ENCODE measurements around the gene FGF13.

FGF13 gene

GRCh38 chrX:138692591-138692990 is 18.9 kb downstream of the FGF13 start:
- no peaks in the 10 kb centered on the region for H3K4me1 ChIP-seq (ENCODE audit: control insufficient read depth, low read depth, low read length)
- WGBS (ENCODE audit: extremely low coverage, insufficient coverage, low lambda C conversion rate) = no CpG with 5 or more reads among the region's 1 CpG

GRCh38 chrX:138691186-138691585 is 20.3 kb downstream of the FGF13 start:
- H3K79me2 ChIP-seq (ENCODE audit: control insufficient read depth, insufficient read depth, low read length) = no peaks in the 10 kb centered on the region
- H2BK15ac ChIP-seq (replicated peaks; ENCODE audit: low read depth) = no peak overlapping the region
- H3K18ac ChIP-seq (ENCODE audit: low read length) = no peak overlapping the region
- H4K5ac ChIP-seq (ENCODE audit: low read length) = no peak overlapping the region
- no peak overlapping the region for H3K56ac ChIP-seq (ENCODE audit: low read length)
- no peaks in the 10 kb centered on the region for H3K27me3 ChIP-seq (ENCODE audit: insufficient read depth, low read length, poor library complexity)
- H3K36me3 ChIP-seq (ENCODE audit: control insufficient read depth, insufficient read depth, low read length) = no peaks in the 10 kb centered on the region
- no peak overlapping the region for H3K9ac ChIP-seq (ENCODE audit: low read length)
- no peak overlapping the region for H3K27ac ChIP-seq (ENCODE audit: low read depth, low read length)
- H3K23ac ChIP-seq (ENCODE audit: low read length) = no peak overlapping the region
- no peak for DNase-seq
- no peak overlapping the region for H2AK5ac ChIP-seq (ENCODE audit: low read length)
- H2BK120ac ChIP-seq (ENCODE audit: low read depth, low read length) = no peak overlapping the region
- H3K4me2 ChIP-seq (ENCODE audit: low read length) = no peak overlapping the region
- no peak overlapping the region for H3K4ac ChIP-seq (ENCODE audit: low read depth, low read length)
- H2BK5ac ChIP-seq (ENCODE audit: low read length) = no peak overlapping the region
- no peaks in the 10 kb centered on the region for H3K79me1 ChIP-seq (ENCODE audit: low read length)
- H3K4me1 ChIP-seq (ENCODE audit: control insufficient read depth, low read depth, low read length) = no peaks in the 10 kb centered on the region
- H3K4me3 ChIP-seq (ENCODE audit: low read length) = no peak overlapping the region
- WGBS (ENCODE audit: extremely low coverage, insufficient coverage, low lambda C conversion rate) = no CpG with 5 or more reads among the region's 4 CpGs
- H4K8ac ChIP-seq (ENCODE audit: low read depth, low read length) = no peak overlapping the region

More at GRCh38 chrX:138692591-138692990, 18.9 kb downstream of the FGF13 start:
- H3K27me3 ChIP-seq (ENCODE audit: insufficient read depth, low read length, poor library complexity) = no peaks in the 10 kb centered on the region
- no peak overlapping the region for H3K27ac ChIP-seq (ENCODE audit: low read depth, low read length)
- H2BK120ac ChIP-seq (ENCODE audit: low read depth, low read length) = no peak overlapping the region
- no peak overlapping the region for H3K23ac ChIP-seq (ENCODE audit: low read length)
- no peak overlapping the region for H3K4ac ChIP-seq (ENCODE audit: low read depth, low read length)
- H3K79me1 ChIP-seq (ENCODE audit: low read length) = no peaks in the 10 kb centered on the region
- no peak overlapping the region for H3K4me3 ChIP-seq (ENCODE audit: low read length)
- no peaks in the 10 kb centered on the region for H3K36me3 ChIP-seq (ENCODE audit: control insufficient read depth, insufficient read depth, low read length)
- no peak overlapping the region for H2BK15ac ChIP-seq (replicated peaks; ENCODE audit: low read depth)
- H3K56ac ChIP-seq (ENCODE audit: low read length) = no peak overlapping the region
- no peaks in the 10 kb centered on the region for H3K79me2 ChIP-seq (ENCODE audit: control insufficient read depth, insufficient read depth, low read length)
- H4K8ac ChIP-seq (ENCODE audit: low read depth, low read length) = no peak overlapping the region
- no peak overlapping the region for H2AK5ac ChIP-seq (ENCODE audit: low read length)
- H3K9ac ChIP-seq (ENCODE audit: low read length) = no peak overlapping the region
- no peak overlapping the region for H3K4me2 ChIP-seq (ENCODE audit: low read length)
- no peak overlapping the region for H2BK5ac ChIP-seq (ENCODE audit: low read length)
- H4K5ac ChIP-seq (ENCODE audit: low read length) = no peak overlapping the region
- DNase-seq = no peak
- H3K18ac ChIP-seq (ENCODE audit: low read length) = no peak overlapping the region

- Histone ChIP-seq H3K36me3 (ENCODE audit: control insufficient read depth, insufficient read depth, low read length) (no peaks in the 10 kb centered on the region), H3K27ac (ENCODE audit: low read depth, low read length) (no peak overlapping the region)
Measured at GRCh38 chrX:138690591-138690990, 20.9 kb downstream of the FGF13 start.

GRCh38 chrX:138683600-138683999 is 27.9 kb downstream of the FGF13 start:
- H3K4me3 ChIP-seq (ENCODE audit: low read length) = no peak overlapping the region
- H3K27ac ChIP-seq (ENCODE audit: low read depth, low read length) = no peak overlapping the region
- H2BK120ac ChIP-seq (ENCODE audit: low read depth, low read length) = no peak overlapping the region
- no peaks in the 10 kb centered on the region for H3K79me1 ChIP-seq (ENCODE audit: low read length)
- H2BK15ac ChIP-seq (replicated peaks; ENCODE audit: low read depth) = no peak overlapping the region
- DNase-seq = no peak
- no peak overlapping the region for H2BK5ac ChIP-seq (ENCODE audit: low read length)
- no peak overlapping the region for H3K4me2 ChIP-seq (ENCODE audit: low read length)
- no CpG with 5 or more reads among the region's 4 CpGs for WGBS (ENCODE audit: extremely low coverage, insufficient coverage, low lambda C conversion rate)
- no peak overlapping the region for H2AK5ac ChIP-seq (ENCODE audit: low read length)
- H3K9ac ChIP-seq (ENCODE audit: low read length) = no peak overlapping the region
- H3K23ac ChIP-seq (ENCODE audit: low read length) = no peak overlapping the region
- H4K5ac ChIP-seq (ENCODE audit: low read length) = no peak overlapping the region
- H3K79me2 ChIP-seq (ENCODE audit: control insufficient read depth, insufficient read depth, low read length) = no peaks in the 10 kb centered on the region
- H3K36me3 ChIP-seq (ENCODE audit: control insufficient read depth, insufficient read depth, low read length) = no peaks in the 10 kb centered on the region
- no peak overlapping the region for H3K4ac ChIP-seq (ENCODE audit: low read depth, low read length)
- no peak overlapping the region for H3K56ac ChIP-seq (ENCODE audit: low read length)
- H4K8ac ChIP-seq (ENCODE audit: low read depth, low read length) = no peak overlapping the region
- H3K27me3 ChIP-seq (ENCODE audit: insufficient read depth, low read length, poor library complexity) = no peaks in the 10 kb centered on the region
- H3K4me1 ChIP-seq (ENCODE audit: control insufficient read depth, low read depth, low read length) = no peaks in the 10 kb centered on the region
- H3K18ac ChIP-seq (ENCODE audit: low read length) = no peak overlapping the region

More at GRCh38 chrX:138690591-138690990, 20.9 kb downstream of the FGF13 start:
- H3K4me2 ChIP-seq (ENCODE audit: low read length) = no peak overlapping the region
- H3K79me1 ChIP-seq (ENCODE audit: low read length) = no peaks in the 10 kb centered on the region
- no peak for DNase-seq
- H3K4me1 ChIP-seq (ENCODE audit: control insufficient read depth, low read depth, low read length) = no peaks in the 10 kb centered on the region
- H2BK15ac ChIP-seq (replicated peaks; ENCODE audit: low read depth) = no peak overlapping the region
- H4K8ac ChIP-seq (ENCODE audit: low read depth, low read length) = no peak overlapping the region
- H2BK5ac ChIP-seq (ENCODE audit: low read length) = no peak overlapping the region
- H2BK120ac ChIP-seq (ENCODE audit: low read depth, low read length) = no peak overlapping the region
- H3K4me3 ChIP-seq (ENCODE audit: low read length) = no peak overlapping the region
- H3K79me2 ChIP-seq (ENCODE audit: control insufficient read depth, insufficient read depth, low read length) = no peaks in the 10 kb centered on the region
- H3K18ac ChIP-seq (ENCODE audit: low read length) = no peak overlapping the region
- H3K56ac ChIP-seq (ENCODE audit: low read length) = no peak overlapping the region
- H3K23ac ChIP-seq (ENCODE audit: low read length) = no peak overlapping the region
- no peak overlapping the region for H4K5ac ChIP-seq (ENCODE audit: low read length)
- H3K4ac ChIP-seq (ENCODE audit: low read depth, low read length) = no peak overlapping the region
- no peak overlapping the region for H2AK5ac ChIP-seq (ENCODE audit: low read length)
- H3K27me3 ChIP-seq (ENCODE audit: insufficient read depth, low read length, poor library complexity) = no peaks in the 10 kb centered on the region
- H3K9ac ChIP-seq (ENCODE audit: low read length) = no peak overlapping the region

GRCh38 chrX:138669693-138670092 is 41.8 kb downstream of the FGF13 start:
- H4K8ac ChIP-seq (ENCODE audit: low read depth, low read length) = no peak overlapping the region
- no peak overlapping the region for H2BK120ac ChIP-seq (ENCODE audit: low read depth, low read length)
- H3K36me3 ChIP-seq (ENCODE audit: control insufficient read depth, insufficient read depth, low read length) = no peaks in the 10 kb centered on the region
- no peaks in the 10 kb centered on the region for H3K79me1 ChIP-seq (ENCODE audit: low read length)
- no peak overlapping the region for H3K4ac ChIP-seq (ENCODE audit: low read depth, low read length)
- no peak overlapping the region for H3K27ac ChIP-seq (ENCODE audit: low read depth, low read length)
- no peak overlapping the region for H3K9ac ChIP-seq (ENCODE audit: low read length)
- H2AK5ac ChIP-seq (ENCODE audit: low read length) = no peak overlapping the region
- no peak overlapping the region for H3K56ac ChIP-seq (ENCODE audit: low read length)
- no peaks in the 10 kb centered on the region for H3K4me1 ChIP-seq (ENCODE audit: control insufficient read depth, low read depth, low read length)
- H4K5ac ChIP-seq (ENCODE audit: low read length) = no peak overlapping the region
- no peak overlapping the region for H3K23ac ChIP-seq (ENCODE audit: low read length)
- H3K79me2 ChIP-seq (ENCODE audit: control insufficient read depth, insufficient read depth, low read length) = no peaks in the 10 kb centered on the region
- no peak overlapping the region for H2BK15ac ChIP-seq (replicated peaks; ENCODE audit: low read depth)
- no peak overlapping the region for H3K4me3 ChIP-seq (ENCODE audit: low read length)
- no peak for DNase-seq
- H3K4me2 ChIP-seq (ENCODE audit: low read length) = no peak overlapping the region
- H3K27me3 ChIP-seq (ENCODE audit: insufficient read depth, low read length, poor library complexity) = no peaks in the 10 kb centered on the region
- no peak overlapping the region for H3K18ac ChIP-seq (ENCODE audit: low read length)
- H2BK5ac ChIP-seq (ENCODE audit: low read length) = no peak overlapping the region
- no CpG with 5 or more reads among the region's 2 CpGs for WGBS (ENCODE audit: extremely low coverage, insufficient coverage, low lambda C conversion rate)

- no peak overlapping the region for H3K4me2 ChIP-seq (ENCODE audit: low read length)
- no peak overlapping the region for H3K27ac ChIP-seq (ENCODE audit: low read depth, low read length)
- H3K79me2 ChIP-seq (ENCODE audit: control insufficient read depth, insufficient read depth, low read length) = no peaks in the 10 kb centered on the region
- no peak overlapping the region for H3K56ac ChIP-seq (ENCODE audit: low read length)
- no peak overlapping the region for H3K23ac ChIP-seq (ENCODE audit: low read length)
- no peak overlapping the region for H4K5ac ChIP-seq (ENCODE audit: low read length)
- WGBS (ENCODE audit: extremely low coverage, insufficient coverage, low lambda C conversion rate) = no CpG with 5 or more reads among the region's 1 CpG
- H4K8ac ChIP-seq (ENCODE audit: low read depth, low read length) = no peak overlapping the region
- no peaks in the 10 kb centered on the region for H3K27me3 ChIP-seq (ENCODE audit: insufficient read depth, low read length, poor library complexity)
- no peak overlapping the region for H3K9ac ChIP-seq (ENCODE audit: low read length)
- no peaks in the 10 kb centered on the region for H3K79me1 ChIP-seq (ENCODE audit: low read length)
- no peak overlapping the region for H3K18ac ChIP-seq (ENCODE audit: low read length)
- H3K4me3 ChIP-seq (ENCODE audit: low read length) = no peak overlapping the region
- no peak for DNase-seq
- no peak overlapping the region for H3K4ac ChIP-seq (ENCODE audit: low read depth, low read length)
- H3K4me1 ChIP-seq (ENCODE audit: control insufficient read depth, low read depth, low read length) = no peaks in the 10 kb centered on the region
- H3K36me3 ChIP-seq (ENCODE audit: control insufficient read depth, insufficient read depth, low read length) = no peaks in the 10 kb centered on the region
- no peak overlapping the region for H2BK120ac ChIP-seq (ENCODE audit: low read depth, low read length)
- no peak overlapping the region for H2AK5ac ChIP-seq (ENCODE audit: low read length)
- H2BK5ac ChIP-seq (ENCODE audit: low read length) = no peak overlapping the region
- H2BK15ac ChIP-seq (replicated peaks; ENCODE audit: low read depth) = no peak overlapping the region
Measured at GRCh38 chrX:138664466-138664865, 47.1 kb downstream of the FGF13 start.

Data from mesendoderm (in vitro differentiated cells).